ENCODE measurements around the gene SLC9B2.
"Not testable (repeated sequence)": the region's sequence is repeated elsewhere in the genome, so short reads cannot be mapped to it uniquely, and the experiment has no call there.

The SLC9B2 gene

DNA sequence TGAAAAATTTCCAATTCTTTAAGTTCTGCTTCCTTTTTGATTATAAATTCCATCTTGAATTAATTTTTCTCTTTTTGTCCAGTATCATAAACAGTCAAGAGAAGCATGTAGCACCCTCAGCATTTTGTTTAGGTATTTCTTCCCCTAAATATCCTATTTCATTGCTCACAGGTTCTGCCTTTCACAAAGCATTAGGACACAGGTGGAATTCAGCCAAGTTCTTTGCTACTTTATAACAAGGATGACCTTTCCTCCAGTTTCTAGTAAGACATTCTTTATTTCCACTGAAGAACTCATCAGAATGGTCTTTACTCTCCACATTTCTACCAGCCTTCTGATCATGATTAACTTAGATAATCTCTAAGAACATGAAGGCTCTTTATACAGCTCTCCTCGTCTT is 64.5 kb downstream of the SLC9B2 start:
- H3K27ac Mint-ChIP-seq: no peak overlapping the region
- H3K4me3 Mint-ChIP-seq: no peak overlapping the region
- no peaks in the 10 kb centered on the region for H3K27me3 Mint-ChIP-seq
- H3K9me3 Mint-ChIP-seq (ENCODE audit: low read depth): no peaks in the 10 kb centered on the region
- H3K4me1 Mint-ChIP-seq (ENCODE audit: low read depth): no peaks in the 10 kb centered on the region
- H3K36me3 Mint-ChIP-seq: no peaks in the 10 kb centered on the region

- H3K9me3 Mint-ChIP-seq (ENCODE audit: low read depth): no peaks in the 10 kb centered on the region
- H3K4me3 Mint-ChIP-seq: no peak overlapping the region
- H3K27ac Mint-ChIP-seq: no peak overlapping the region
- no peaks in the 10 kb centered on the region for H3K4me1 Mint-ChIP-seq (ENCODE audit: low read depth)
- no peaks in the 10 kb centered on the region for H3K36me3 Mint-ChIP-seq
- H3K27me3 Mint-ChIP-seq: no peaks in the 10 kb centered on the region
Observed at GRCh38 chr4:103011378-103012025, 65.1 kb downstream of the SLC9B2 start.

DNA sequence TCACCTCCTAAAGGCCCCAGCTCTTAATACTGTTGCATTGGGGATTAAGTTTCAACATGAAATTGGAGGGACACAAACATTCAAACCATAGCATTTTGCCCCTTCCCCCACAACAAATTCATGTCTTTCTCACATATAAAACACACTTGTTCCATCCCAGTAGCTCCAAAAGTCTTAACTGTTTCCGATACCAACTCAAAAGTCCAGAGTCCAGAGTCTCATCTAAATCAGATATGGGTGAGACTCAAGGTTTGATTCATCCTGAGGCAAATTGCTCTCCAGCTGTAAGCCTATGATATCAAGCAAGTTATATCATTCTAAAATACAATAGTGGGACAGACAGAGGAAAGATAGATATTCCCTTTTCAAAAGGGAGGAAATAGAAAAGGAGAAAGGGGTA is 65.8 kb downstream of the SLC9B2 start:
- Mint-ChIP-seq H3K27me3 (no peaks in the 10 kb centered on the region), H3K4me3 (no peak overlapping the region), H3K4me1 (ENCODE audit: low read depth) (no peaks in the 10 kb centered on the region), H3K9me3 (ENCODE audit: low read depth) (no peaks in the 10 kb centered on the region), H3K36me3 (no peaks in the 10 kb centered on the region), H3K27ac (no peak overlapping the region)

- H3K36me3 Mint-ChIP-seq: peaks cover 4% of the 10 kb centered on the region
Observed at GRCh38 chr4:103008875-103009729, 67.5 kb downstream of the SLC9B2 start.

DNA sequence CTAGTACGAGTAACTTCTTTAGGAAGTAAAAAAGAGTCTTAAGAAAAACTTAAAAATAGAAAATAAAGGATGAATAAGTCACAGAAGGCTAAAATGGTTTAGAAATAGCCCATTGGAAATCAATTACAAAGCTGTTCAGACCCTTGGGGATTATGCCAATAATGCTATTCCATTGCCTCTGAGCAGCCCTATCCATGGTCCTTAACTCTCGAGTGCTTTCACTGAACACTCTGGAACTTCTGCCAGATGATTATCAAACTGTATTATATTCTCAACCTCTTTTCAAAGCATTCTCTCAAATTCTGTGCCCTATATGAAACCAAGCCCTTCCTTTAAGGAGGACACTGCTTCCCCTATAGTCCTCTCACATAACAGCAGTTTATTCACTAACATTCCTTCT is 74.0 kb downstream of the SLC9B2 start:
- Mint-ChIP-seq H3K27ac (no peak overlapping the region), H3K36me3 (peaks cover 22% of the 10 kb centered on the region)

More at GRCh38 chr4:103008875-103009729, 67.5 kb downstream of the SLC9B2 start:
- Mint-ChIP-seq H3K27ac (no peak overlapping the region), H3K4me3 (no peak overlapping the region), H3K9me3 (ENCODE audit: low read depth) (no peaks in the 10 kb centered on the region), H3K27me3 (no peaks in the 10 kb centered on the region), H3K4me1 (ENCODE audit: low read depth) (no peaks in the 10 kb centered on the region)

DNA sequence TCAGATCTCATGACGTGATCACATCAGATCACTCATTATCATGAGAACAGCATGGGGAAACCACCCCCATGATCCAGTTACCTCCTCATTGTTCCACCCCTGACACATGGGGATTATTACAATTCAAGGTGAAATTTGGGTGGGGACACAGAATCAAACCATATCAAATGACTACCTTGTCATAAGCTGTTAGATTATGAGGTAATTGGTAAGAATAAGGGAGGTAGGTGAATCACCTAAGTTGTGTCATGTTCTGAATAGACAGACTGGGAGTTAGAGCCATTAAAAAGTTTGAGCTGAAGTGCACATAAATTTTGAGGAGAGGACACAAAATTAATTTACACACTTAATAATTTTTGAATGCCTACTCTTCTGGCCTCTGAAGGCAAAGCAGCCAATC is 81.8 kb downstream of the SLC9B2 start:
- no peak overlapping the region for H3K27ac Mint-ChIP-seq
- H3K4me1 Mint-ChIP-seq (ENCODE audit: low read depth): no peaks in the 10 kb centered on the region
- no peaks in the 10 kb centered on the region for H3K27me3 Mint-ChIP-seq
- H3K36me3 Mint-ChIP-seq: peaks cover 23% of the 10 kb centered on the region
- H3K4me3 Mint-ChIP-seq: no peak overlapping the region
- no peaks in the 10 kb centered on the region for H3K9me3 Mint-ChIP-seq (ENCODE audit: low read depth)

More for the DNA sequence above, 74.0 kb downstream of the SLC9B2 start:
- Mint-ChIP-seq H3K4me3 (no peak overlapping the region), H3K9me3 (ENCODE audit: low read depth) (no peaks in the 10 kb centered on the region), H3K4me1 (ENCODE audit: low read depth) (no peaks in the 10 kb centered on the region), H3K27me3 (no peaks in the 10 kb centered on the region)

DNA sequence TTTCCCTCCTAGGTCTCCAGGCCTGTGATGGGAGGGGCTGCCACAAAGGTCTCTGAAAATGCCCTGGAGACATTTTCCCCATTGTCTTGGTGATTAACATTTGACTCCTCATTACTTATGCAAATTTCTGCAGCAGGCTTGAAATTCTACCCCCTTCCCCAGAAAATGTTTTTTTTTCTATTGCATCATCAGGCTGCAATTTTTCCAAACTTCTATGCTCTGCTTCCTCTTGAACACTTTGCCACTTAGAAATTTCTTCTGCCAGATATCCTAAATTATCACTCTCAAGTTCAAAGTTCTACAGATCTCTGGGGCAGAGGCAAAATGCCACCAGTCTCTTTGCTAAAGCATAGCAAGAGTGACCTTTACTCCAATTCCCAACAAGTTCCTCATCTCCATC is 82.6 kb downstream of the SLC9B2 start:
- not testable (repeated sequence) for H3K4me1 Mint-ChIP-seq (ENCODE audit: low read depth); H3K9me3 Mint-ChIP-seq (ENCODE audit: low read depth); H3K27ac Mint-ChIP-seq; H3K27me3 Mint-ChIP-seq; H3K4me3 Mint-ChIP-seq
- peaks cover 20% of the 10 kb centered on the region for H3K36me3 Mint-ChIP-seq

DNA sequence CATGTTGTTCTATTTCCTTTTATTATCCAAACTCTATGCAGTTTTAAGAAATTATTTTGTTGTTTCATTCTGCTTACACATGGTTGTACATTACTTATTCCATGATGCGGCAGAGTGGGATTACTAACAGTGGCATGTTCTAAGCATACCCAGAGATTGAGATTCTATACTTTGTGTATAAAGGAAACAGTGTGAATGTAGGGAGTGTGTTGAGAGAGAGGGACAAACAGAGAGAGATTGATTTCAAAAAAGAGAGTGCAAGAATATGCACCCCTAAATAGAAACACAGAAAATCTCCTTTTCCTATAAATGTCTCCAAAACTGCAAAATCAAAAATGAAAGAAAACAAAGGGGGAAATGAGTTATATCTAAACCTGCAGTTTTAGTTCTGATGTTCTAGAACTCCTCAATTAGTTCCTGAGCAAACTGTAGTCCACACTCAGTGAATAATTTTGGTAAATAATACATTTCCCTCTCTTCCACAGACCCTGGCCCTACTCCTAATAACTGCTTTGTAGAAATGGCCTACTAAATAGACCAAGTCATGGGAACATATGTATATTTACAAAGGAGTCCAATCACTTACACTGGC is 88.0 kb downstream of the SLC9B2 start:
- Mint-ChIP-seq H3K36me3 (peaks cover 27% of the 10 kb centered on the region), H3K27ac (peak overlapping the region; percentile 76), H3K9me3 (ENCODE audit: low read depth) (no peaks in the 10 kb centered on the region), H3K27me3 (no peaks in the 10 kb centered on the region), H3K4me3 (no peak overlapping the region), H3K4me1 (ENCODE audit: low read depth) (peaks cover 10% of the 10 kb centered on the region)

DNA sequence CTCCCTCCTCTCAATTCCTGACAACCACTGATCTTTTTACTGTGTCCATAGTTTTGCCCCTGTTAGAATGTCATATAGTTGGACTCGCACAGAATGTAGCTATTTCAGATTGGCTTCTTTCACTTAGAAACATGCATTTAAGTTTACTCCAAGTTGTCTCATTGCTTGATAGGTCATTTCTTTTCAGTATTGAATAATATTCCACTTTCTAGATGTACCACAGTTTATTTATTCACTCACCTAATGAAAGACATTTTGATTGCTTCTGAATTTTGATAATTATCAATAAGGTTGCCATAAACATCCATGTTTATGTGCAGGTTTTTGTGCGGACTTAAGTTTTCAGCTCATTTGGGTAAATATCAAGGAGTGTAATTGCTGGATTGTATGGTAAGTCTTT is 95.6 kb downstream of the SLC9B2 start:
- H3K27me3 Mint-ChIP-seq: no peaks in the 10 kb centered on the region
- H3K27ac Mint-ChIP-seq: no peak overlapping the region
- H3K9me3 Mint-ChIP-seq (ENCODE audit: low read depth): no peaks in the 10 kb centered on the region
- H3K36me3 Mint-ChIP-seq: peaks cover 3% of the 10 kb centered on the region
- H3K4me3 Mint-ChIP-seq: no peak overlapping the region
- H3K4me1 Mint-ChIP-seq (ENCODE audit: low read depth): no peaks in the 10 kb centered on the region
